HG02885 (cell line): ENCODE data around the gene ARIH1.
"Not testable (repeated sequence)": the region's sequence is repeated elsewhere in the genome, so short reads cannot be mapped to it uniquely, and the experiment has no call there.

Experiments used
- ATAC-seq: cut with Tn5 transposase; IDR thresholded peaks from one replicate; pipeline ENCODE4 v1.9.1; 2021; ENCODE audit warnings: mild to moderate bottlenecking; ENCODE audit not compliant: unreplicated experiment, poor library complexity

The ARIH1 gene

GRCh38 chr15:72473614-72474465 lies at the start of gene ARIH1:
Gene ARIH1 (plus strand): TSS chr15:72474330. CDS start chr15:72474640, 310 bp downstream.
- ATAC-seq: peak; percentile 84

GRCh38 chr15:72426753-72427152 lies 47.4 kb upstream of the ARIH1 start:
- ATAC-seq: no peak

GRCh38 chr15:72437650-72438316 lies 36.3 kb upstream of the ARIH1 start:
- no peak for ATAC-seq

- ATAC-seq: not testable (repeated sequence)
These were observed 31.3 kb upstream of the ARIH1 start for GRCh38 chr15:72442848-72443247.

GRCh38 chr15:72445426-72445825 lies 28.7 kb upstream of the ARIH1 start:
- ATAC-seq: no peak

DNA sequence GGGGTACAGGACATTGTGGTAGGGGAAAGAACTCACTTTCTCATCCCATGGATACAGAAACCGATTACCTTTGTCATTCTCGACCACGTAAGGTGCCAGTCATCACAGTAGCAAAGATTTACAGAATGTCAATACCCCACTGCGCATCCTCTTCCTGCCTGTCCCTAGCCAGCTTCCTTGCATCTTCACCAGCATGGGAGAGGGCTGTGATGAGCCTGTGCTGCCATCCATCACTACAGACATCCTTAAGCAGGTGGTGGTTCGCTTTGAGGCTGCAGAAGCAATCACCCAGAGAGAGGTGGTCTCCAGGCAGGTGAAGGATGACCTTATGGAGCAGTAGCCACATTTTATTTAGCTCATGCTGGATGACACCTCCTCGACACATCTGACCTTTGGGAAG lies 23.3 kb upstream of the ARIH1 start:
- no peak for ATAC-seq

- no peak for ATAC-seq
These were observed 22.9 kb upstream of the ARIH1 start for GRCh38 chr15:72451224-72451623.

DNA sequence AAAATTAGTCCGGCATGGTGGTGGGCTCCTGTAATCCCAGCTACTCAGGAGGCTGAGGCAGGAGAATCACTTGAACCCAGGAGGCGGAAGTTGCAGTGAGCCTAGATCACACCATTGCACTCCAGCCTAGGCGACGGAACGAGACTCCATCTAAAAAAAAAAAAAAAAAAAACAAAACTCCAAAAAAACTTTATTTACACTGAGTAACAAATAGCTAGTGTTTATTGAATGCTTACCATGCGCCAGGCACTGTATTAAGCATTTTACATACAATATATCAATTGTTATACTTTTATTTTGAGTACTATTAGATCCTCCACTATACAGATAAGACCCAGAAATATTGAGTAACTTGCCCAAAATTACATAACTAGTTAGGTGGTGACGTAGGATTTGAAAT lies 17.4 kb upstream of the ARIH1 start:
- ATAC-seq: no peak

DNA sequence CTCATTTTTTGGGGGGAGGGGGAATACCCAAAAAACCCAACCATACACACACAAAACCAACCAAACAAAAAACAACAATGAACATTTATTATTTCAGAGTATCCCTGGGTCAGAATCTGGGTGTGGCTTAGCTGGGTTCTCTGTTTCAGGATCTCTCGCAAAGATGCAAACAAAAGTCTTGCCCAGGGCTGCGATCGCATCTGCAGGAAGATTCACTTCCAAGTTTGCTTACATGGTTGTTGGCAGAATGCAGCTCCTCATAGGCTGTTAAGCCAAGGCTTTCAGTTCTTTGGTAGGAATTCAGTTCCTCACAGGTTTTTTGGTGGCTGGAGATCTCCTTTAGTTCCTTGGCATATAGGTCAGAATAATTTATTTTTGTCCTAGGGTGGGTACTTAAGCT lies 13.7 kb upstream of the ARIH1 start:
- ATAC-seq: no peak

DNA sequence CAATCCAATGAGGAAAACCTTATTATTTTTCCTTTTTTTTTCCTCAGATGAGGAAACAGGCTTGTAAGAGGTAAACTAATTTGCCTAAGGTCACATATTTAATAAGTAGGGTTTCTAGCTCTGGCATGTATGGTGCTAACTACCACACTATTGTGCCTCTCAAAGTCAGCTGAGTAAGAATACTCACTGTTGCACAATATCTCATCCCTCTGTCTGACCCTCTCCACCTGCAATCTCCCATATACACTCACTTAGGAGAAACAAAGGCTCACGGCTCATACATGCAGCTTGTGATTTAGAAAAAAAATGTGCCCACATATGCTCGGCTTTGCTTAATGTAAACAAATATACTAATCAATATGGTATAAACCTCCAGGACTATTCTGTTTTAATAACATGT lies 10.4 kb upstream of the ARIH1 start:
- ATAC-seq: no peak

DNA sequence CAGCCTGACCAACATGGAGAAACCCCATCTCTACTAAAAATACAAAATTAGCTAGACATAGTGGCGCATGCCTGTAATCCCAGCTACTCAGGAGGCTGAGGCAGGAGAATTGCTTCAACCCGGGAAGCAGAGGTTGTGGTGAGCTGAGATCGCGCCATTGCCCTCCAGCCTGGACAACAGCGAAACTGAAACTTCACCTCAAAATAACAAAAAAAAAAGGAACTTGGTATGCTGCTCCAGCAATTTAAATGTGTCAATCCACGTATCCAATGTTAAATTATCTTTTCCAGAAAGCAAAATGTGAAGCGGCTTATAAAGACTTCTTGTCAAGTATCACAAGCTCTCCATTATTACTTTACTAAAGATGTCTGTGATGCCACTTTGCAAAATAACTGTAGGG lies 9.9 kb upstream of the ARIH1 start:
- ATAC-seq: no peak

- no peak for ATAC-seq
These were observed 6.0 kb upstream of the ARIH1 start for GRCh38 chr15:72468103-72468502.

- no peak for ATAC-seq
These were observed 1.0 kb upstream of the ARIH1 start for GRCh38 chr15:72472992-72473610.

- ATAC-seq: no peak
These were observed 359 bp downstream of the ARIH1 start for GRCh38 chr15:72474466-72474911.

DNA sequence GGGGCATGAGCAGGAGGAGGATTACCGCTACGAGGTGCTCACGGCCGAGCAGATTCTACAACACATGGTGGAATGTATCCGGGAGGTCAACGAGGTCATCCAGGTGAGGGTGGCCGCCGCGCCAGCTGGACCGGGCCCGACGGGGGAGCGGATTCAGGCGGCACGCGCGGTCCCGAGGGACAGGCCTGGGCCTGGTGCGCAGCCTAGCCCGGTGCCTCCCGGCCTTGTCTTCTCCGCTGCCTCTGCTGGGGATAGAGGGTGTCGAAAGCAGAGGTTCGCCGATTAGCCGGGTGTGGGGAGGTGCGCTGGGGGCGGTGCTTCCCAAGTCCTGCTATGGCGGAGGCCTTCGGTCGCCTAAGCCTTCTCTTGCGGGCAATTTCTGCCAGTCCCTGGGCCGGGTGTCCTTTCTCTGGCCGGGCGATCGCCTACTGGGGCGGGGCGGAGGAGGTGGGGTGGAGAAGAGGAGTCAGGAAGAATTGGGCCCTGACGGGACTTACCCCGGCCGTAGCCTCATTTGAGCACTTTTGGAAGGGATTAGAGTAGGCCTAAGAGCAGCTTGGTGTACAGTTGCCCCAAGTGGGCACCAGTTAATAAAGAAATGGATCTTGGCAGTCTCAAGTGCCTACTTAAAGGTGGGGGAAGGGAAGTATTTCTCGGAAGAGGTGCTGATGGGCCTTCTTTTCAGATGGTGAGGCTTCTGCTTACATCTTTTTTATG lies 940 bp downstream of the ARIH1 start:
- peak; percentile 38 for ATAC-seq

DNA sequence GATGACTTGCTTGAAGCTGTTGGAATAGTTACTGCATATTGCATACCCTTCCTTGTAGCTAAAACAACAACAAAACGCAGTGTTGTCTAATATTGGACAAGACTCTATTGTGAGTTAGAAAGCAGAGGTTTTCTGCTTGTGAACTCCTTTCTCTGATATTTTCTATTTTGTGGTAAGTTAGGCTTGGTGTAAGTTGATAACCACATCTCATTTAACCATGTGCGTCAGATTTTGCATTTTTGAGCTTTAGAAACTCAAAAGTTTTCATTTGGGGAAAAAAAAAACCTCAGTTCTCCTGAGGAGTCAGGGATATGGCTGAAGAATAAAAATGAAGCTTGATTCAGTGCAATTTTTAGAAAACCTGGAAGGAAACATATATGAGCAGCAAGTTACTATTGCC lies 1.5 kb downstream of the ARIH1 start:
- ATAC-seq: no peak

DNA sequence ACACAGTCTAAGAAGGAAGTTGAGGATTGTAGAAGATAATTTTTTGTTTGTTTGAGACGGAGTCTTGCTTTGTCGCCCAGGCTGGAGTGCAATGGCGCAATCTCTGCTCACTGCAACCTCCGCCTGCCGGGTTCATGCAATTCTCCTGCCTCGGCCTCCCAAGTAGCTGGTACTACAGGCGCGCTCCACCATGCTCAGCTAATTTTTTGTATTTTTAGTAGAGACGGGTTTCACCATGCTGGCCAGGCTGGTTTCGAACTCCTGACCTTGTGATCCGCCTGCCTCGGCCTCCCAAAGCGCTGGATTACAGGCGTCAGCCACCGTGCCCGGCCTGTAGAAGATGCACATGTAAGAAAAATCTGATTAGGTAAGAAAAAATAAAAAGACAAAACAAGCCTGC lies 2.2 kb downstream of the ARIH1 start:
- ATAC-seq: not testable (repeated sequence)

- ATAC-seq: no peak
These were observed 7.0 kb downstream of the ARIH1 start for GRCh38 chr15:72481015-72481659.

DNA sequence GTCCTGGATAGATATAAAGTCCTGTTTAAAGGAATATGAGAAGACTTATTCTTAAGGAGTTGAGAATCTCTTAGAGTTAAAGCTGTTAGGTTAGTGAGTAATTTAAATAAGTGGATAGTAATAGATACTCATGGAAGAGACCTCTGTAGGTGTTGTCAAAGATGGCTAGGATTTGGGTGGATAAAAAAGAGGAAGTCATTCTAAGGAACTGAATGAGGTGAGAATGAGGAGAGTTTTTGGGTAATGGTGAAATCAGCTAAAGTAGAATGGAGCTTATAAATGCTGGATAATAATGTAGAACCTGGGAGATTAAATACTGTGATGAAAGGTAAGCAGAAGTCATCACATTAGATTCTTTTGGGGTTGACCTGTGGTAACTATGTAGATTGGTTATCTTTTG lies 8.1 kb downstream of the ARIH1 start:
- ATAC-seq: no peak

DNA sequence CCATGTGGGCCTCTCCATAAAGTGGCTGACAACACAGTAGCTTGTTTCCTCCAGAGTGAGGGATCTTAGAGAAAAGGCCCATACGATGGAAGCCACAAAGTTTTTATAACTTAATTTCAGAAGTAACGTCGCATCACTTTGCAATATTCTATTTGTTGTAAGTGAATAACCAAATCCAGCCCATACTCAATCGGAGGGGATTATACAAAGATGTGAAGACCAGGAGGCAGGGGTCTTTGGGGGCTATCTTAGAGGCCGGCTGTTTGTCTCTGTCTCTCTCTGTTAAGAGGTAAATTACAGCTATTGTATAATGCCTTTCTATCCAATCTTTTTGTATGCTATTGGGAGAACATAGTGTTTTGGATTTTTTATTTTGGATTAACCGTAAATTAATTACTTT lies 9.1 kb downstream of the ARIH1 start:
- no peak for ATAC-seq
